ENCODE measurements around the gene KIF1A.

The KIF1A gene

DNA sequence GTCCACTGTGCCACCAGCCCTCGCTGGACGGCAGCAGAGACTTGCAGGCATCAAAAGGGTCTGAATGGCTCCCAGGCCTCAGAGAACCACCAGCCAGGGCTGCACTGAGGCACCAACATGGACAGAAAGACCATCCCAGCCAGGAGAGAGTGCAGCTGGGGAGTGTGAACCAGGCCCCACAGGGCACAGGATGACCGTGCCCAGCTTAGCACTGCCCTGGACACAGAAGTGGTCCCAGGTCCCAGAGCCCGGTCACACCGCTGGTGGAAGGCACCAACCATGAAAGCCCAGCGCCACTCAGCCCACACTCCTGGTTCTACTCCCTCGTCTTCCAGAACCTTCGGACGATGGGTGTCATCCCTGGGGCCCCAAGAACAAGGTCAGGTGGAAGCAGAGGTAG, 107.9 kb downstream of the KIF1A start:
- no peak for DNase-seq (ENCODE audit: low read depth)
- H3K4me3 ChIP-seq (ENCODE audit: control insufficient read depth, low read depth, low read length): no peak overlapping the region
- no peak for TF ChIP-seq CTCF (IDR thresholded peaks at IDR 0.05; ENCODE audit: control insufficient read depth, insufficient read depth, low read depth, low read length, missing control alignments)

- TF ChIP-seq CTCF (IDR thresholded peaks at IDR 0.05; ENCODE audit: control insufficient read depth, insufficient read depth, low read depth, low read length, missing control alignments): no peak
- no peak overlapping the region for H3K4me3 ChIP-seq (ENCODE audit: control insufficient read depth, low read depth, low read length)
- DNase-seq (ENCODE audit: low read depth): no peak
Measured at GRCh38 chr2:240711701-240712100, 108.3 kb downstream of the KIF1A start.

DNA sequence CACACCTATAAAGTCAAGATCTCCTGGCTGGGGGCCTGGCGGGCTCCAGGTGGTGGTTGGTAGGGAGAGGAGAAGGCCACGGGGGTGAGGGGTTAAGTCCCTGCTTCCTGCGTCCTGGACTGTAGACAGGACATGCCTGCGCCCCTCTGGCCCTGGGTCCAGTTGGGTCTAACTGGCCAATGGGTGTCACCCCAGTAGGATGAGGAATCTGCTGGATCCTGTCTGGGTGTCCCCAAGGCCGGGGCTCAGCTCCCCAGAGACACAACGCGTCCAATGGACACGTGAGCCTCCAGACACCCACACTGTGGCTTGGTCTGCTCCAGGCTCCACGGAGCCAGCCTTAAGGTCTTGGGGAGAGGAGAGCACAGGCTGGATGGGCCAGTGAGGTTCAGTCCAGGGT, 108.7 kb downstream of the KIF1A start:
- no peak for TF ChIP-seq CTCF (IDR thresholded peaks at IDR 0.05; ENCODE audit: control insufficient read depth, insufficient read depth, low read depth, low read length, missing control alignments)
- no peak overlapping the region for H3K4me3 ChIP-seq (ENCODE audit: control insufficient read depth, low read depth, low read length)
- no peak for DNase-seq (ENCODE audit: low read depth)

GRCh38 chr2:240708457-240708856, 111.6 kb downstream of the KIF1A start:
- no peak for TF ChIP-seq CTCF (IDR thresholded peaks at IDR 0.05; ENCODE audit: control insufficient read depth, insufficient read depth, low read depth, low read length, missing control alignments)
- no peak overlapping the region for H3K4me3 ChIP-seq (ENCODE audit: control insufficient read depth, low read depth, low read length)
- DNase-seq (ENCODE audit: low read depth): no peak

DNA sequence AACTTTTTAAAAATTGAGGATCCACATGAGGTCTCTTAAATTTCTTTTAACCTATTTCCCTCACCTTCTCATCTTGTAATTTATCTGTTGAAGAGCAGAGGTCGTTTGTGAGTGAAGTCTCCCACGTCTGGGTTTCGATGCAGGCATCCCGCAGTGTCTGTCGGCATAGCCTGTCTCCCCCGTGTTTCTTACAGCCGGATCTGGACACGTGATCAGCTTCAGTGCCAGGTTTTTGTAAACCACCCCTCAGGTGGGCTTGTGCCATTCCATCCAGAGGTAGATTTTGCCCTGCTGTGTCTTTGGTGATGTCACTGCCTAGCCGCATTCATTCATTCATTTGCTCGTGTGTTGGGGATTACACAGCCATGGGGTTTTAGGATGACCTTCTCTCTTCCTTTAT, 112.2 kb downstream of the KIF1A start:
- no peak overlapping the region for H3K4me3 ChIP-seq (ENCODE audit: control insufficient read depth, low read depth, low read length)
- no peak for DNase-seq (ENCODE audit: low read depth)
- TF ChIP-seq CTCF (IDR thresholded peaks at IDR 0.05; ENCODE audit: control insufficient read depth, insufficient read depth, low read depth, low read length, missing control alignments): no peak

- DNase-seq (ENCODE audit: low read depth): no peak
- no peak for TF ChIP-seq CTCF (IDR thresholded peaks at IDR 0.05; ENCODE audit: control insufficient read depth, insufficient read depth, low read depth, low read length, missing control alignments)
- no peak overlapping the region for H3K4me3 ChIP-seq (ENCODE audit: control insufficient read depth, low read depth, low read length)
Measured at GRCh38 chr2:240707043-240707756, 112.8 kb downstream of the KIF1A start.

All from AG09309 (cell line).